Right atrium auricular region (tissue), 2 donors: ENCODE data around the gene FXYD5. TPM values are rescaled to one million over a fixed set of nuclear protein-coding genes. Genes with fewer than 3 reads are reported as not detected.

Experiments
- DNase-seq: peaks from one replicate; pipeline ENCODE4 v3.0.0-alpha.2; 2019; ENCODE audit warnings: low spot score
- H3K27ac ChIP-seq, 2 donors: fragments of 200-600 bp; sonication (generic); 1 replicate in 1 of 2; 2 replicates in 1 of 2; pipeline ENCODE4 v1.5.1; 2016 to 2019
- H3K27me3 ChIP-seq, 2 donors: fragments of 200-600 bp; sonication (generic); one replicate each; pipeline versions ENCODE4 v1.5.1 to v1.6.0; 2017 to 2019
- H3K36me3 ChIP-seq: fragments of 200-600 bp; sonication (generic); one replicate; pipeline ENCODE4 v1.5.1; 2016
- H3K4me1 ChIP-seq, 2 donors: fragments of 200-600 bp; sonication (generic); one replicate each; pipeline versions ENCODE4 v1.5.1 to v1.6.0; 2017 to 2019
- H3K4me3 ChIP-seq, 2 donors: fragments of 200-600 bp; sonication (generic); 1 replicate in 1 of 2; 2 replicates in 1 of 2; pipeline ENCODE4 v1.5.1; 2017 to 2019; ENCODE audit warnings: mild to moderate bottlenecking in 1 of 2, moderate library complexity in 1 of 2
- H3K9me3 ChIP-seq, 2 donors: fragments of 200-600 bp; sonication (generic); one replicate each; pipeline ENCODE4 v1.5.1; 2019
- CTCF ChIP-seq, 2 donors: fragments of 200-600 bp; sonication (generic); IDR thresholded peaks; one replicate each; pipeline ENCODE4 v1.5.1; 2019; ENCODE audit warnings: antibody characterized with exemption in 2 of 2
- total RNA-seq, 2 donors: library from RNA; depleted of rRNA; stranded (reverse); fragments of >200 nt; gene quantifications; one replicate each; pipeline ENCODE4 v1.1.0, GENCODE V29; 2016

The FXYD5 gene
- total RNA-seq, 2 donors from 2014 or later: 31.3 to 77.7 TPM

DNA sequence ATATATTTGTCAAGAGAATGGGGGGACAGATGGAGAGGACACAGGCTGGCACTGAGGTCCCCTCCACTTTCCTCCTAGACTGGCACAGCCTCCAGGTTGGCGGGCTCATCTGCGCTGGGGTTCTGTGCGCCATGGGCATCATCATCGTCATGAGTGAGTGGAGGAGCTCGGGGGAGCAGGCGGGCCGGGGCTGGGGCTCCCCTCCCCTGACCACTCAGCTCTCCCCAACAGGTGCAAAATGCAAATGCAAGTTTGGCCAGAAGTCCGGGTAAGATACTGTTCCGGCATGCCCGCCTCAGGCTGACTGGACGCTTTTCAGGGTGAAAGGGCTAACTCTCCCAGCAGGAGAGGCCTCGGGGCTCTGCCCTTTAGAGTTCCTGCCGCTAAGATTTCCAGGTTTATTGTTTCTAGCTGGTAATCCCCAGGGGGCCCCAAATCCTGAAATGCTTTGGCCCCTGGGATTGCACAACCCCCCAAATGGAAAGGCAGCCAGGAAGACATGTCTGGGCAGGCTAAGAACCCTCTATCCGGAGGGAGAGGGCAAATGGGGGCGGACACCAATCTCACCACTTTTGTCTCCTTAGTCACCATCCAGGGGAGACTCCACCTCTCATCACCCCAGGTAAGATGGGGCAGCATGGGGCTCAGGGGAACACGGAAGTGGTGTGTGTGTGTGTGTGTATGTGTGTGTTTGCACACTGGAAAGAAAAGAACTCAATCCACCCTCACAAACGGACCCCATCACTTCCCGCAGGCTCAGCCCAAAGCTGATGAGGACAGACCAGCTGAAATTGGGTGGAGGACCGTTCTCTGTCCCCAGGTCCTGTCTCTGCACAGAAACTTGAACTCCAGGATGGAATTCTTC lies 31.6 kb upstream of the FXYD5 start:
- no peak for TF ChIP-seq CTCF (IDR thresholded peaks at IDR 0.05)
- DNase-seq: no peak
- no peak overlapping the region for H3K4me3 ChIP-seq

DNA sequence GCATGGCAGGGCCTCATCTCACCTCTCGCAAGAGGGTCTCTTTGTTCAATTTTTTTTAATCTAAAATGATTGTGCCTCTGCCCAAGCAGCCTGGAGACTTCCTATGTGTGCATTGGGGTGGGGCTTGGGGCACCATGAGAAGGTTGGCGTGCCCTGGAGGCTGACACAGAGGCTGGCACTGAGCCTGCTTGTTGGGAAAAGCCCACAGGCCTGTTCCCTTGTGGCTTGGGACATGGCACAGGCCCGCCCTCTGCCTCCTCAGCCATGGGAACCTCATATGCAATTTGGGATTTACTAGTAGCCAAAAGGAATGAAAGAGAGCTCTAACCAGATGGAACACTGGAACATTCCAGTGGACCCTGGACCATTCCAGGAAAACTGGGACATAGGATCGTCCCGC lies 31.0 kb upstream of the FXYD5 start:
- H3K27me3 ChIP-seq: no peaks in the 10 kb centered on the region
- peak overlapping the region in 1 of 2 donors; percentile 58 for H3K4me3 ChIP-seq
- no peaks in the 10 kb centered on the region for H3K36me3 ChIP-seq
- peaks cover 0 to 36% of the 10 kb centered on the region in 2 donors for H3K4me1 ChIP-seq
- no peak for TF ChIP-seq CTCF (IDR thresholded peaks at IDR 0.05)
- no peak for DNase-seq
- H3K9me3 ChIP-seq: no peaks in the 10 kb centered on the region
- H3K27ac ChIP-seq: peak overlapping the region; percentile 89 to 93

More for the DNA sequence above, 31.6 kb upstream of the FXYD5 start:
- Histone ChIP-seq H3K27ac (peak overlapping the region; percentile 89 to 93), H3K36me3 (no peaks in the 10 kb centered on the region), H3K4me1 (peaks cover 0 to 36% of the 10 kb centered on the region in 2 donors), H3K27me3 (no peaks in the 10 kb centered on the region), H3K9me3 (no peaks in the 10 kb centered on the region)

DNA sequence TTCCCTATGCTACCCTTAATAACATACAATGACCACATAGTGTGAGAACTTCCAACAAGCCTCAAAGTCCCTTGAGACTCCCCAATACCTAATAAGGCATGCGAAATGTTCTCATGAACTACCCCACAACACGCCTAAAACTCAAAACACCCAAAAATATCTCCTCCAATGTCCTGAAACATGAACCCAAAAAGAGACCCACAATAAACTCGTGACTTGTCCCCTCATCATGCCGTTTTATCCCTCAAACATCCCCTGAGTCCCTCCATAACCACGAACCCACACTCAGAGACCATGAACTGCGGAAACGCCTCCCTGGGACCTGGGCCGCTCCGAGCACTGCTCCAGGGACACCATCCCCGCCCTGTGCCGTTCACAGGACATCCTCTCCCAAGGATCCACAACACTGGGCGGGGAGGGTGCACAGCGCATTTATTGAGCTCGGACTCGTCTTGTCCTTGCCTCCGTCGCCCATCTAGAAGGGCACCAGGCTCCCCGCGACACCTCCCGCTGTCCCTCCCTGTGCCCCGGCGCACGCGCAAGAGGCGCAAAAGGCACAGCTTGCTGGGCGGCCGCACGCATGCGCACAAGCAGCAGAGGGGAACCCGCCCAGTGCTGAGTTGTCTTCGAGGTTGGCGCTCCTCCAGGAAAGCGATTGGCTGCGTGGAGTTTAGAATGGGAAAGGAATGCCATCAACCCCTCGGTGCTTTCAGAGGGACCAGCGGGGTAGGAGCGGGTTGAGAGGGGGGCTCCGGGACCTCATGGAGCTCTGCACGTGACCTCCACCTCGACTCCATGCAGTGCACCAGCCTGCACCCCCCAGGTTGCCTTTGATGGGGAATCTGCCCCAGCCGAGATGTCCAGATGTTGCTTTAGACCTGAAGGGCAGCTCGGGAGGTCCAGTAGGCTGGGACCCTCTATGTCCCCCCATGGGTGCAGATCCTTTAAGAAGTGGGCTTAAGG lies 30.2 kb upstream of the FXYD5 start:
- Histone ChIP-seq H3K27me3 (no peaks in the 10 kb centered on the region), H3K4me1 (peaks cover 0 to 36% of the 10 kb centered on the region in 2 donors), H3K9me3 (no peaks in the 10 kb centered on the region), H3K27ac (peak overlapping the region; percentile 89 to 93), H3K4me3 (peak overlapping the region; percentile 49 to 58), H3K36me3 (no peaks in the 10 kb centered on the region)
- TF ChIP-seq CTCF (IDR thresholded peaks at IDR 0.05): no peak
- DNase-seq: peak; percentile 96

DNA sequence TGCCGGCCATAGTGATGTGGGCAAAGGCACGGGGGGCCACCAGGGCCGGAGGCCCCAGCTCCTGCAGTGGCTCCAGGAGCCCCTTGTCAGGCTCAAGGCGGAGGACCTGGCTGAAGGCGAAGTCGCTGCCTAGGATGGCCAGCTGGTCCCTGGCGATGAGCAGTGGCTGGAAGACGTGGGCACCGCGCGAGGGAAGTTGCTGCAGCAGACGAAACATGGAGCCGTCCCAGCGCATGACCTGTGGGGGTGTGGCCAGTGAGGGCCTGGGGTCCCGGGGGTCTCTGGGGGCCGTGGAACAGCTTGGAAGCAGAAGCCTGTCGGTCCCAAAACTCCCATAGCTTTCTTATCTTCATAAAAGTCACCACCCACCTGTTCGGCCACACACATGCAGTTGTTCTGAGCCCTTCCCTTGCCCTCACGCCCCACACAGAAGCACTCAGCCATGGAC lies 29.2 kb upstream of the FXYD5 start:
- Histone ChIP-seq H3K4me1 (peaks cover 0 to 36% of the 10 kb centered on the region in 2 donors), H3K9me3 (no peaks in the 10 kb centered on the region), H3K36me3 (no peaks in the 10 kb centered on the region), H3K4me3 (no peak overlapping the region), H3K27ac (peak overlapping the region; percentile 89 to 93), H3K27me3 (no peaks in the 10 kb centered on the region)
- DNase-seq: no peak
- TF ChIP-seq CTCF (IDR thresholded peaks at IDR 0.05): no peak

- peak overlapping the region in 1 of 2 donors; percentile 18 for H3K4me3 ChIP-seq
- H3K36me3 ChIP-seq: no peaks in the 10 kb centered on the region
- peaks cover 0 to 42% of the 10 kb centered on the region in 2 donors for H3K4me1 ChIP-seq
- TF ChIP-seq CTCF (IDR thresholded peaks at IDR 0.05): no peak
- H3K27me3 ChIP-seq: no peaks in the 10 kb centered on the region
- peak overlapping the region; percentile 1 to 40 for H3K27ac ChIP-seq
- H3K9me3 ChIP-seq: no peaks in the 10 kb centered on the region
- DNase-seq: no peak
Observed at GRCh38 chr19:35125749-35126623, 28.5 kb upstream of the FXYD5 start.
